Hepatocyte (in vitro differentiated cells): ENCODE data around the gene SLC26A9.

Source experiments
- CTCF ChIP-seq: fragments of 200-600 bp; sonication (generic); IDR thresholded peaks from 2 replicates; pipeline ENCODE4 v1.5.1; 2016; ENCODE audit warnings: antibody characterized with exemption, mild to moderate bottlenecking; ENCODE audit not compliant: poor library complexity
- EZH2 ChIP-seq: fragments of 200-600 bp; sonication (generic); IDR thresholded peaks from 2 replicates; pipeline ENCODE4 v1.6.1; 2016; ENCODE audit warnings: antibody characterized with exemption, mild to moderate bottlenecking, borderline replicate concordance
- EZH2phosphoT487 ChIP-seq: fragments of 200-600 bp; sonication (generic); IDR thresholded peaks from one replicate; pipeline ENCODE4 v1.6.1; 2018; ENCODE audit warnings: antibody characterized with exemption, mild to moderate bottlenecking, low read depth, moderate library complexity; ENCODE audit not compliant: unreplicated experiment, severe bottlenecking

- TF ChIP-seq CTCF (no peak), EZH2 (no peak), EZH2phosphoT487 (no peak)
Measured at GRCh38 chr1:205951746-205952145, 8.5 kb upstream of the SLC26A9 start.
